ENCODE data around the gene SLC30A5. TPM values are rescaled to one million over a fixed set of nuclear protein-coding genes. Genes with fewer than 3 reads are reported as not detected.

The SLC30A5 gene
- total RNA-seq, 1 experiment from 2014 or later = 64.5 TPM

DNA sequence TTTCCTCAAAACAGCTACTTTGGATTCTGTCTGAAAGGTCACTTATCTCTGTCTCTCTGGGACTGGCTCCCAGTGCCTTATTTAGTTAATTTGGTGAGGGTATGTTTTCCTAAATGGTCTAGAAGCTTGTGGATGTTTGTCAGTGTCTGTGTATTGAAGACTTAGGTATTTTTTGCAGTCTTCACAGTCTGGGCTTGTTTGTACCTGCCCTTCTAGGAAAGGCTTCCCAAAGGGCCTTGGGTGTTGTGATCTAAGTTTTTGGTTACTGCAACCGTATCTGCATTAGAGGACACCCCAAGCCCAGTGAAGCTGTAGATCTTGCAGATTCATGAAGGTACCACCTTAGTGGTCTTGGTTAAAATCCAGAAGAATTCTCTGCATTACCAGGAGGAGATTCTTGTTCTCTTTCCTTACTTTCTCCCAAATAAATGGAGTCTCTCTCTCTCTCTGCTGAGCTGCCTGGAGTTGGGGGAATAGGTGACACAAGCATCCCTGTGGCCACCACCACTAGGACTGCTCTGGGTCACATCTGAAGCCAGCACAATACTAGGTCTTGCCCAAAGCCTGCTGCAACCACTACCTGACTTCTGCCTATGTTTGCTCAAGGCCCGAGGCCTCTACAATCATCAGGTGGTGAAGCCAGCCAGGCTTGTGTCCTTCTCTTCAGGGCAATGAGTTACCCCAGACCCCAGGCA is 55.3 kb downstream of the SLC30A5 start:
- Histone ChIP-seq H3K4me3 (ENCODE audit: low read depth, low read length) (no peak overlapping the region), H3K36me3 (ENCODE audit: control insufficient read depth, insufficient read depth, low read length) (no peaks in the 10 kb centered on the region), H3K9me3 (no peaks in the 10 kb centered on the region), H3K27me3 (replicated peaks; ENCODE audit: control insufficient read depth, insufficient read depth, low read length) (no peaks in the 10 kb centered on the region), H3K4me1 (no peaks in the 10 kb centered on the region)
- no peak overlapping the region for H3K4me3 Mint-ChIP-seq (ENCODE audit: unreplicated experiment)
- no TSS peak for BruUV-seq (replicated peaks)
- no peaks in the 10 kb centered on the region for H3K27me3 Mint-ChIP-seq (ENCODE audit: insufficient read depth, unreplicated experiment)
- TF ChIP-seq CTCF (IDR thresholded peaks at IDR 0.05; ENCODE audit: insufficient read depth in 1 of 2, low read depth in 1 of 2, low read length in 1 of 2, severe bottlenecking in 1 of 2, unreplicated experiment in 1 of 2) = no peak
- DNase-seq = no peak
- ChIA-PET CTCF (interaction anchor here (0.6 kb wide), 1 partner anchor 114 kb away, joined by 3 read pairs; no protein-coding TSS in a partner anchor), POLR2A (no interaction called here)
- intact Hi-C loops (cut with micrococcal nuclease; ENCODE audit: unreplicated experiment) = no loop called here
- H3K36me3 Mint-ChIP-seq (ENCODE audit: insufficient read depth, unreplicated experiment) = peaks cover 4% of the 10 kb centered on the region
- H3K27ac Mint-ChIP-seq (ENCODE audit: unreplicated experiment) = no peak overlapping the region
- H3K4me1 Mint-ChIP-seq (ENCODE audit: low read depth, unreplicated experiment) = no peaks in the 10 kb centered on the region
- peaks cover 7% of the 10 kb centered on the region for H3K9me3 Mint-ChIP-seq (ENCODE audit: unreplicated experiment)

GRCh38 chr5:69149676-69150010 is 55.8 kb downstream of the SLC30A5 start:
- Mint-ChIP-seq H3K9me3 (ENCODE audit: unreplicated experiment) (peaks cover 7% of the 10 kb centered on the region), H3K4me3 (ENCODE audit: unreplicated experiment) (no peak overlapping the region), H3K36me3 (ENCODE audit: insufficient read depth, unreplicated experiment) (peaks cover 4% of the 10 kb centered on the region), H3K27me3 (ENCODE audit: insufficient read depth, unreplicated experiment) (no peaks in the 10 kb centered on the region), H3K4me1 (ENCODE audit: low read depth, unreplicated experiment) (no peaks in the 10 kb centered on the region), H3K27ac (ENCODE audit: unreplicated experiment) (no peak overlapping the region)
- no TSS peak for BruUV-seq (replicated peaks)
- intact Hi-C loops (cut with micrococcal nuclease; ENCODE audit: unreplicated experiment) = no loop called here
- H3K4me3 ChIP-seq (ENCODE audit: low read depth, low read length) = no peak overlapping the region
- H3K36me3 ChIP-seq (ENCODE audit: control insufficient read depth, insufficient read depth, low read length) = no peaks in the 10 kb centered on the region
- ChIA-PET POLR2A (no interaction called here), CTCF (interaction anchor here (0.6 kb wide), 1 partner anchor 115 kb away, joined by 3 read pairs; no protein-coding TSS in a partner anchor)
- no peak for DNase-seq
- no peaks in the 10 kb centered on the region for H3K9me3 ChIP-seq
- H3K4me1 ChIP-seq = no peaks in the 10 kb centered on the region
- no peak for TF ChIP-seq CTCF (IDR thresholded peaks at IDR 0.05; ENCODE audit: insufficient read depth in 1 of 2, low read depth in 1 of 2, low read length in 1 of 2, severe bottlenecking in 1 of 2, unreplicated experiment in 1 of 2)
- H3K27me3 ChIP-seq (replicated peaks; ENCODE audit: control insufficient read depth, insufficient read depth, low read length) = no peaks in the 10 kb centered on the region

DNA sequence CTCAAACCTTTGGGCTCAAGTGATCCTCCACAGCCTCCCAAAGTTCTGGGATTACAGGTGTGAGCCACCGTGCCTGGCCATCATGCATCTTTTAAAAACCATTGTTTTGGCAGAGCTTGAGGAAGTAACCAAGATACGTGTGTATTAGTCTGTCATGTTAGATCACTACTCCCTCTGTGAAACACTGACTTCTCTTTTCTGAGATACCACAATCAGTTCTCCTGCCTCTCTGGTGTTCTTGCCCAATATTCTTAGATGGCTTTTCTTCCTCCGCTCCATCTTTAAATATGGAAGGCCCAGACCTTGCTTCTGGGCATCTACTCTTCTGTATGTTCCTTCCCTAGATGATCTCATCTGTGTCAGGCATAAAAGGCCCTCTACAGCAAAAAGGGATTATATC is 58.9 kb downstream of the SLC30A5 start:
- intact Hi-C loops (cut with micrococcal nuclease; ENCODE audit: unreplicated experiment) = no loop called here
- Histone ChIP-seq H3K4me3 (ENCODE audit: low read depth, low read length) (no peak overlapping the region), H3K4me1 (no peaks in the 10 kb centered on the region), H3K9me3 (no peaks in the 10 kb centered on the region), H3K36me3 (ENCODE audit: control insufficient read depth, insufficient read depth, low read length) (no peaks in the 10 kb centered on the region), H3K27me3 (replicated peaks; ENCODE audit: control insufficient read depth, insufficient read depth, low read length) (no peaks in the 10 kb centered on the region)
- Mint-ChIP-seq H3K27me3 (ENCODE audit: insufficient read depth, unreplicated experiment) (no peaks in the 10 kb centered on the region), H3K4me3 (ENCODE audit: unreplicated experiment) (no peak overlapping the region), H3K27ac (ENCODE audit: unreplicated experiment) (no peak overlapping the region), H3K9me3 (ENCODE audit: unreplicated experiment) (peaks cover 3% of the 10 kb centered on the region), H3K36me3 (ENCODE audit: insufficient read depth, unreplicated experiment) (peaks cover 4% of the 10 kb centered on the region), H3K4me1 (ENCODE audit: low read depth, unreplicated experiment) (no peaks in the 10 kb centered on the region)
- no peak for DNase-seq
- ChIA-PET CTCF (no interaction called here), POLR2A (no interaction called here)
- BruUV-seq (replicated peaks) = no TSS peak
- no peak for TF ChIP-seq CTCF (IDR thresholded peaks at IDR 0.05; ENCODE audit: insufficient read depth in 1 of 2, low read depth in 1 of 2, low read length in 1 of 2, severe bottlenecking in 1 of 2, unreplicated experiment in 1 of 2)

Data from Caco-2 (cell line).